SKM-1 treated with dmso at 0.1 percent for 144 hours (cell line): ENCODE data around the gene SLC28A3.

ENCODE experiments used
- DNase-seq: peaks from one replicate; lab custom pipeline; 2025; ENCODE audit not compliant: unreplicated experiment; lab: John Stamatoyannopoulos, UW

The SLC28A3 gene

DNA sequence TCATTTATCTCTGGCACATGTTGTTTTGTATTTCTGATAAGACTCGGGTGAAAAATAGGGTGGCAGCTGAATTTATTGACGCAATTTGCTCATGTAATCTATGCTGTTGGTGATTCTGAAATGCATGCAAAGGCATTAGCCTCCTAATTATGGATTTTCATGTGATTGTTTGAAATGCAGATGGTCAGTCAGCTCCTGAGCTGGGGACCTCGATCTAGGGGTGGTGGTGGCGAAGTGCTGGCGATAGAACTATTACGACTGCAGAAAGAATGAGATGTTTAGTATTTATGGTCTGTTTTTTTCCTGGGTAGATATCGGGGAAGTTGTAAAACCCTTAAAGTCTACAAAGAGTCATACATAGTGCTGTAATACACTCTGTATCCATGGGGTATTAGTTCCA, 88.6 kb downstream of the SLC28A3 start:
- no peak for DNase-seq

DNA sequence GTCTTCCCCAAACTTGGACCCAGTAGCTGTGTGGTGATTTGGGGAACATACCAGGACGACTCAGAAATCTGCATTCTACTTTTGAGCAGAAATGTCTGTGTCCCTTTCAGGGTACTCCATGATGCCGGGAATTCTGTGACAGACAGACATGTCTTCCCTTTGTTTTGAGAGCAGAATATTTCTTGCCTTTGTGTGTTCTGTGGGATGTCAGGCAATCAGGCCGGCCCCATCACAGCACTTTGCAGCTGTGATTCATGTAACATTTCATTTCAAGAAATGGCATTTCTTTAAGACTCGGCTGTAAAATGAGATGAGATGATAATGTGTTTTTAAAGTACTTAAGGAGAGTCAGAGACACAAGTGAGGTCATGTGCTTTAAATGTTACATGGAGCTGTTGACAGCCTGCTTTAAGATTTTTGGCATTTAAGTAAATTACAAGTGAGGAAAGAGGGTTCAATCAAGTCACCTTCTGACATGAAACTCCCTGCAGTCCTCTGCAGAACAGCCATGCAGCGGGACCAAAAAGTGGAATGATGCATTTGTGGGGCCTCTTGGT, 98.7 kb downstream of the SLC28A3 start:
- no peak for DNase-seq

DNA sequence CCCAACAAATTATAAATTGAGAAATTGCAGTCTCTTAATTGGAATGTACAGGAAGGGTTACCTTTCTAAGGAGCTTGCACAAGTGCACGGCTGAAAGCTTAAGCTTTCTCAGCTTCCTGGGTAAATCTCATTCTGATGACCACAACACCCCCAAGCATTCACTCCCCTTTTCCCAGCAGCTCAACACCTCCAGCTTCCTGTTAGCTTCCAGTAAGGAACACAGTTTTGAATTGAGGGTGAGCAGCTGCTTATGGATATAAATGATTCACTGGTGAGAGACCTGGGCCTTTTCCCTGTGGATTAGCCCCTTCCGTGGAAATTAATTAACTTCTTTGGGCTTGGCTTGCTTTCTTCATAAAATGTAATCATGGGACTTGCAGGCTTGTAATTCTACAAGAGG, 101.2 kb downstream of the SLC28A3 start:
- DNase-seq: no peak

DNA sequence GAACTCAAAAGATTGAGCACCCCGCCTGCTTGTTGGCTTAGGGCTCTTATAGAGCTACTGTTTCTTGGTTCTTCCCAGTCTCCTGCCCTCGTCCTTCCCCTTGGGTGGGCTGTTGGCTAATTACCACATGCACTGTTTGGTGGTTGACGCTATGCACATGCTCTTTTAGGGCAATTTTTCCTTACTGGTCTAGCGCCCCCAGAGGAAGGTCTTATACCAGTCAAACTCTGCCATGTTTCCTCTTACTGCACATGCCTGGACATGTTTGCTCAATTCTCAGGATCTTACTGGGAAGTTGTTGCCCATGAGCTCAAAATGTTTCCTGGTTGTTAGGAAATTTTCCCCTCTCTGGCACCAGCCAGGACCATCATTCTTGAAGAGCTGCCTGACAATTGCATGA, 101.9 kb downstream of the SLC28A3 start:
- no peak for DNase-seq

DNA sequence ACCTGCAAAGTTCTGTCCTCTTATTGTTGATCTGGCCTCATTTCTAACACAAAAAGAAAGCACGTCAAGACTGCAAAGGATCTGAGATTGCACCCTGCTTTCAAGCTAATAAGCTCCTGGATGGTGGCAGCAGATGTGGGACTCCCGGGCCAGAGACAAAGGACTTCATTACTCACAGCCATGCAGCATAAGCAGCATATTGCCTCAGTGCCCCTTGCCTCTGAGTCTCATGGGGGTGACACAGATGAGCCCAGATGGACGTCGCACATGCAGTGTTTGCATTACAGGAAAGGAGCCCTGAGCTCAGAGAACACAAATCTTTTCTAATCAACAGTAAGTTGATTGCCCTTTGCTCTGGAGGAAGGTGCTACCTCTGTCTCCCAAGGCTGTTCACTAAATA, 105.0 kb downstream of the SLC28A3 start:
- no peak for DNase-seq

DNA sequence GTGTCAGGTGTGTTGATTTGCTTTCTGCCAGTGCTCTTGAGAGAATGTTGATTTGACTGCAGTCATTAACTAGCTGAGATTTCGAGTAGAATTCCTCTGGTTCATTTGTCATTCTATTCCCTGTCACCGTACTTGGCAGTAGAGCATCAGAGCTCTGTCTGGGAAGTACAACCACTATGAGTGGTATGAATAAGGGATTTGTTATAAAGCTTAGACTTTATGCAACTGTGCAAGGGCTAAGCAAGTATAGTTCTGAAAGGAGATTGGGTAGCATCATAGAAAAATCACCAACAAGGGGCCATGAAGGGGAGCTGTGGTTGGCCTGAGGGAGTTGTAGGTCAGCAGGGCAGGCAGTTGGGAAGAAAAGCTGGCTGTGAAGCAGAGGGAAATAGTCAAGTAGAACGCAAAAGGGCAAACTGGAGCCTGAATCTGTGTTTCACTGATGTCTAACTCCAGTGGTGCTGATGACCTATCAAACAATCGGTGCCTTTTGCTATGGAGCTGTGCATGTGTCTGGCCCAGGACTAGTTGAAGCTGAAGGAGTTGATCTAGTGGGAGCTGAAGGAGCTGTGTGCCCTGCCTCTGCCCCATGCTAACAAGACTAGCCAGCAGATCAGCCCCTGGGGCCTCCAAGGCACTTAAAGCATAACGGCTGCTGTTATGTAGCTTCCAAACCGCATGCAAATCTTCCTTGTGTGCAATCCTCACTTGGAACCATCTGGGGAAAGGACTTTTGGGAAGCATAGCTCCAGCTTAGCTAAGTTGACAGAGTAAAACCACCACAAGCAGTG, 110.0 kb downstream of the SLC28A3 start:
- DNase-seq: no peak

DNA sequence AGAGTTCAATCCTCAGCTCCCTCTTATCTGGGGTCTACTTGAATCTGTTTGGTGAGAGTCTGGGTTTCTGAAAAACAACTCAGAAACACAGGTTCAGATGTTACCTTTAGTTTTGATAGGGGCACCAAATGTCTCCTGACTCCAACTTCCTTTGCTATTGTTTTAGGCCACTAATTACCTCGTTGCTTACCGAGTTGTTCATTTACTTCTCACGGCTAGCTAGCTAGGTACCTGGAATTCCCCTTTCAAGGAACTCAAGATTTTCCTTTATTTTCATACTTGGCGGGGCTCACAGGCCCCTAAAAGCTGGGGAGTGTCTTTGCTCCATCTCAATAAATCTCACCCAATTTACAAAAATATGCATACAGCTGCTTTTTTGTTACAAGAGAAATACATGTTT, 111.4 kb downstream of the SLC28A3 start:
- DNase-seq: no peak

DNA sequence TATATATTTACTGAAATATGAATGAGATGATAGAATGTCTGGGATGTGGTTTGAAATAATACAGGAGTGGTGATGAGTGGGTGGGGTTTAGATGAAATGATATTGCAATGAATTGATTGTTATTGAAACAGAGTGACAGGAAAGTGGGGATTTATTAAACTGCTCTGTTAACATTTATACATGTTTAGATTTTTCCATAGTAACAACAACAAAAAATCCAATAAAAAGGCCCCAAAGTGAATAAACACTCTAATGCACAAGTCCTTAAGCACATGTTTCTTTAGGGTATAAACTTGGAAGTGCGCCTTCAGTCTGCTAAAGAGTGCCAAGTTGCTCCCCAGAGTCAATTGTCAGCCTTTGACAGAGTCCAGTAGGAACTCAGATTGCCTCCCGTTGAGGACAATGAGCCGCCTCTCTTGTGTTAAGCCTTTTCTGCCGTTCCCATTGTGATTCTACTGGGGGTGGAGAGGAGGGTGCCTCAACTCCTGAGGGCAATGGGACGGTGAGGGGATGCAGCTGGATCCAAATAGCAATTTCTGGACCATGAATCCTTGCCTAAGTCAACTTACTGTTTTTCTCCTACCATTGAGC, 112.3 kb downstream of the SLC28A3 start:
- no peak for DNase-seq

DNA sequence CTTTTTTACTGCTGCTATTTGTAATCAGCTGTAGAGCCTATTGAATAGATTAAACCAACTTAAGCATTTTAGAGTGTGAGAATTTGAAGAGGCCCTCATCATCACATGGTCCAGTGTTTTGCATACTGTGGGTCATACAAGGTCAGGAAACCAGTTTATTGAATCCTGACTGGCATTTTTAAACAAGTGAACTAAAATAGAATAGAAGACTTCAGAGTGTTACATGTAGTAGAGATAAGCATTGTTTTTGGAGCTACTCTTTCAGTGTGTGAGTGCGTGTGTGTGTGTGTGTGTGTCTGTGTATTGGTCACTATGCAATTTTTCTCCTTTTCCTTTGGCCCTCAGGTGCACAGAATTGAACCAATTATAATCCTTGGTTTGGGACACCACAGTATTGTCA, 114.4 kb downstream of the SLC28A3 start:
- no peak for DNase-seq
